Activated CD8-positive, alpha-beta memory T cell treated with anti-CD3 and anti-CD28 coated beads for 36 hours (primary cell): ENCODE data around the gene CD47. TPM values are rescaled to one million over a fixed set of nuclear protein-coding genes. Genes with fewer than 3 reads are reported as not detected.

Experiments
- CTCF ChIA-PET: fragments of 350-600 bp; sonication (Branson Sonifier 250); formaldehyde crosslinking; loops from one replicate; lab custom pipeline; 2021; ENCODE audit warnings: antibody characterized with exemption; lab: Charles Lee
- POLR2A ChIA-PET: fragments of 350-600 bp; sonication (Branson Sonifier 250); formaldehyde crosslinking; loops from one replicate; lab custom pipeline; 2021; ENCODE audit warnings: antibody characterized with exemption; lab: Charles Lee
- total RNA-seq, 2 experiments: library from RNA; stranded (reverse); gene quantifications; one replicate each; pipeline ENCODE4 v1.2.3, GENCODE V29; 2021

CD47 gene
- total RNA-seq, 2 experiments from 2014 or later, result 107 to 108 TPM

GRCh38 chr3:108006881-108007331 is 83.9 kb downstream of the CD47 start:
- CTCF ChIA-PET, result no interaction called here
- POLR2A ChIA-PET, result no interaction called here

- ChIA-PET CTCF (no interaction called here), POLR2A (no interaction called here)
Measured at GRCh38 chr3:108006077-108006771, 84.6 kb downstream of the CD47 start.

- ChIA-PET POLR2A (no interaction called here), CTCF (no interaction called here)
Measured at GRCh38 chr3:108004647-108005046, 86.2 kb downstream of the CD47 start.

- POLR2A ChIA-PET, result no interaction called here
- CTCF ChIA-PET, result no interaction called here
Measured at GRCh38 chr3:108001457-108001856, 89.4 kb downstream of the CD47 start.

GRCh38 chr3:107999215-107999775 is 91.5 kb downstream of the CD47 start:
- CTCF ChIA-PET, result no interaction called here
- POLR2A ChIA-PET, result no interaction called here

GRCh38 chr3:107997671-107998070 is 93.2 kb downstream of the CD47 start:
- ChIA-PET POLR2A (no interaction called here), CTCF (no interaction called here)

GRCh38 chr3:107995823-107996222 is 95.0 kb downstream of the CD47 start:
- POLR2A ChIA-PET, result no interaction called here
- CTCF ChIA-PET, result no interaction called here

- ChIA-PET CTCF (no interaction called here), POLR2A (no interaction called here)
Measured at GRCh38 chr3:107994956-107995715, 95.7 kb downstream of the CD47 start.

GRCh38 chr3:107994181-107994580 is 96.7 kb downstream of the CD47 start:
- ChIA-PET POLR2A (no interaction called here), CTCF (interaction anchor here (1.5 kb wide), 1 partner anchor 10 kb away, joined by 4 read pairs; no protein-coding TSS in a partner anchor)

- ChIA-PET POLR2A (no interaction called here), CTCF (interaction anchor here (1.5 kb wide), 1 partner anchor 9 kb away, joined by 4 read pairs; no protein-coding TSS in a partner anchor)
Measured at GRCh38 chr3:107993771-107994170, 97.1 kb downstream of the CD47 start.

Other genes starting within 250 kb of the CD47 start
- 10 to 100 TPM; 44.2 to 47.7 TPM for gene IFT57, start 131.4 kb upstream of the CD47 start, total RNA-seq
- 1 to 10 TPM; 1.3 to 1.4 TPM for gene HHLA2, start 205.5 kb upstream of the CD47 start, total RNA-seq